Choroid plexus epithelial cell (primary cell): ENCODE results near the gene PSMD8.

Experiments used
- DNase-seq: peaks from one replicate; pipeline ENCODE4 v3.0.0-alpha.2; 2010; ENCODE audit warnings: low read depth
- H3K4me3 ChIP-seq: 2 replicates; pipeline ENCODE4 v1.5.1; 2011; ENCODE audit warnings: low read depth, mild to moderate bottlenecking, control low read depth, low read length, moderate library complexity
- CTCF ChIP-seq: conservative IDR thresholded peaks from 2 replicates; pipeline ENCODE4 v1.5.1; 2011; ENCODE audit warnings: low read depth, mild to moderate bottlenecking, control low read depth, inconsistent platforms, low read length, moderate library complexity

The PSMD8 gene

GRCh38 chr19:38352611-38353010 is 21.8 kb upstream of the PSMD8 start:
- DNase-seq: no peak
- H3K4me3 ChIP-seq: no peak overlapping the region
- no peak for TF ChIP-seq CTCF

GRCh38 chr19:38355728-38356725 is 18.3 kb upstream of the PSMD8 start:
- no peak overlapping the region for H3K4me3 ChIP-seq
- no peak for TF ChIP-seq CTCF
- no peak for DNase-seq

GRCh38 chr19:38358071-38358470 is 16.3 kb upstream of the PSMD8 start:
- DNase-seq: no peak
- H3K4me3 ChIP-seq: no peak overlapping the region
- TF ChIP-seq CTCF: no peak

- no peak for DNase-seq
- H3K4me3 ChIP-seq: no peak overlapping the region
- no peak for TF ChIP-seq CTCF
Measured at GRCh38 chr19:38359242-38360021, 14.9 kb upstream of the PSMD8 start.

GRCh38 chr19:38360351-38360750 is 14.0 kb upstream of the PSMD8 start:
- no peak overlapping the region for H3K4me3 ChIP-seq
- no peak for TF ChIP-seq CTCF
- DNase-seq: no peak

- TF ChIP-seq CTCF: no peak
- H3K4me3 ChIP-seq: peak overlapping the region; percentile 62
- no peak for DNase-seq
Measured at GRCh38 chr19:38360839-38361631, 13.3 kb upstream of the PSMD8 start.
